NCI-H1417 treated with DMSO at 0.1 percent for 48 hours (cell line): Measurements from ENCODE around the gene CCT6B.
"Not testable (repeated sequence)": the region's sequence is repeated elsewhere in the genome, so short reads cannot be mapped to it uniquely, and the experiment has no call there.

ENCODE experiments used
- DNase-seq: peaks from one replicate; lab custom pipeline; 2025; lab: John Stamatoyannopoulos, UW

Gene CCT6B

GRCh38 chr17:34961093-34961911 lies at the start of gene CCT6B, which contains the start of gene ZNF830:
Gene CCT6B, minus strand, starts transcription at chr17:34961460. Its CDS starts 67 bp downstream, at chr17:34961393.
Gene ZNF830, plus strand, starts transcription at chr17:34961540. Its CDS starts 27 bp downstream, at chr17:34961567.
- peak; percentile 79 for DNase-seq

DNA sequence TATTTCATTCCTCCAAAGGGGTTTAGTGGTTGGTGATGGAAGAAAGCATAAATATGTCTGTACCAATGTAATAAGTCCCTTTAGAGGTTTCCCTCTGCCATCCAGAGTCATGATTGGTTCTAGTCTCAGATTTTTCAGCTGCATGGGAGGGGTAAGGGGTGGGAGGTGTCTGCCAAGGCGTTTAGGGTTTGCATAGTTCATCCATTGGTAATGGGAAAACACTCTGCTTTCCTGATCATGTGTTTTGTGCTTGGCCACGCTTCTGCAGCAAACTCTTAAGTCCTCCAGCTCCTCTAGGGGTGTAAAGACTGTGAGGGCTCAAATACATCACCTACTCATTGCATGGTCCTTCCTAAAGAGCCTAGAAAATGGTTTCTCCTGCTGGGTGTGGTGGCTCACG lies 48.8 kb upstream of the CCT6B start:
- DNase-seq: no peak

DNA sequence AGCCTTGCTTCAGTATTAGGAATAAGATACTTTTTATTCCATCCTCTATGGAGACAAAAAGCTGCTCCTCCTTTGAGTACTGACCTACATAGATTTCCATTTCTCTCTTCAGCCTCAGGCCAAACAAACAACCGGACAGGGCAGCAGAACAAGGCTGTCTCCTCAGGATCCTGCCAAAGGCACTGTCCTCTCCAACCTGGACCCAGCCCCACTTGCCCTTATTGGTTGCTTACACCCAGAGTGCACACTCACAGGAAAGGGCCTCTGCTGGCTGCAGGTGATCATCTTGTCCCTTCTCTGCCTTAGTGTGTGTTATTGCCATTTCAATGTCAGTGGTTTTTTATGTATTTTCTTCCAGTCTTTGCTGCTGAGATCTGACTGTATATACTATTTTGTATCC lies 45.7 kb upstream of the CCT6B start:
- DNase-seq: no peak

DNA sequence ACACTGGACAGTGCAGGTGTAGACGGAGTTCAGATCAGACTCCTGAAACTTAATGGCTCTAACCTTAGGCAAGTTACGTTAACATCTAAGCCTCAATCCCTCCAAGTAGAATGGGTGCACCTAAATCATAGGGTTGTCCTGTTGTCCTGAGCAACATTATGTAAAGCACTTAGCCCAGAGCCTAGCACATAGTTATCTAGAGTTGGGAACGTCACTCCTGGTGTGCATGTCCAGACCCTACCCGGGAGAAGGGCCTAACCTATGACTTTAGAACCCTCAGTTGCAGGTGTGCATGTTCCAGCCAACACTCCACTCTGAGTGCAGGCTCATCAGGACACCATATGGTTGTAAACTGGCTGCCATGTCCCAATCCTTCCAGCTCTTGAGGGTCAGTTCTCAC lies 45.1 kb upstream of the CCT6B start:
- no peak for DNase-seq

DNA sequence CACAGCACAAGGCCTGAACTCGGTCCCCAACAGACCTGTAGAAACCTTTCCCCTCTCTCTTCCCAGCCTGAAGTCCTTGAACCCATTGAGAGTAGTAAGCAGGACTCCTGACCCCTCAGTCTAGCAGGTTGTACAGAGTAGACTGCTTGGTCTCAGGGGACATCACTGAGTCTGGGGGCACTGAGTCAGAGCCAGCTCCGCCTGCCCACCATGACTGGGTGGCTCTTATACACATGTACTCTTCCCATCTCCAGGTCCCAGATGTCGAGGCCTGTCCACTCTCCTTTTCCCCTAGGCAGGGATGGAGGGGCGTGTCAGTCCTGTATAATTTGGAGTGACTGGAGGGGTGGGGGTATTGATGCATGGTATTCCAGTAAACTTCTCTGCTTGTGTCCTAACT lies 42.5 kb upstream of the CCT6B start:
- DNase-seq: no peak

- DNase-seq: no peak
These were observed 41.8 kb upstream of the CCT6B start for GRCh38 chr17:35002876-35003551.

DNA sequence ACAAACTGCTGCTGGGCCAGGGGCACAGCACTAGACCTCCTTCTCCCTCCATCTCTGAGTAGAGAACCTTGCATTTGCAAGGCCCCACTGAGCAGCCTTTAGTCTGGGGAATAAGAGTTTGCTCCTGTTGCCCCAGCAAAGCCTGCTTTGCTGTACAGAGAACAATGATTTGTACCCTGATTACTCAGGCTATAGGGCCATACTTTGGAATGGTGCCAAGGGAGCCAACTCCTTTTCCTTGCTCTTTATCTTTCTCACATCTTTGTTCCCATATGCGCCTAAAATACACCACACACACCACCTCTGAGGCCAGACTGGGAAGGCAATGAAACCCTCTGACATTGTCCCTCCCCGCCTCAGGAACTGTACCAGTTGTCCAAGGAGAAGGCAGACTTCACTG lies 40.3 kb upstream of the CCT6B start:
- DNase-seq: no peak

DNA sequence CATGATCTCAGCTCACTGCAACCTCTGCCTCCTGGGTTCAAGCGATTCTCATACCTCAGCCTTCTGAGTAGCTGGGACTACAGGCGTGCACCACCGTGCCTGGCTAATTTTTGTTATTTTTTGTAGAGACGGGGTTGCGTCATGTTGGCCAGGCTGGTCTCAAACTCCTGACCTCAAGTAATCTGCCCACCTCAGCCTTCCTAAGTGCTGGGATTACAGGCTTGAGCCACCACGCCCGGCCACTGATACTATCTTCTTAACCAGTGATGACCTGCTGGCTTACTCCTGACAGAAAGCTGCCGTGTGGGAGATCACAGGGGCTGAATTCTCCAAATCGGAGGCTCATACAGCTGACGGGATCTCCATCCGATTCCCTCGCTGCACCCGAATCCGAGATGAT lies 39.7 kb upstream of the CCT6B start:
- DNase-seq: not testable (repeated sequence)

DNA sequence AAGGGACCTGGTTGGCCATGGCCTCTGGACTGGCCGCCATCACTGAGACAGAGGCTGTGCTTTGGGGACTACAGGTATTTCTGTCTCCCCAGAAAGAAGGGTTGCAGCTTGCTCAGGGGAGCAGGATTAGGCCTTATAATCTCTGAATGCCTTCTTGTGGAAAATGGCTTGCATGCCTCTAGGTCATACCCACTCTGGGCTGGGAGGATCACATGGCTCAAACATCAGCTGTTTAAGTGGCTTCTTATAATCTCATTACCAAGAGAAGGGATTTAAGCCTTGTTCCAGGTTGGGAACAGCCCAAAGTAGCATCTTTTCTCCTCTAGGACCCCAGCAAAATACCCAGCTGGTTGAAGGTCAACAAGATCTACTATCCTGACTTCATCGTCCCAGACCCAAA lies 38.2 kb upstream of the CCT6B start:
- DNase-seq: no peak

DNA sequence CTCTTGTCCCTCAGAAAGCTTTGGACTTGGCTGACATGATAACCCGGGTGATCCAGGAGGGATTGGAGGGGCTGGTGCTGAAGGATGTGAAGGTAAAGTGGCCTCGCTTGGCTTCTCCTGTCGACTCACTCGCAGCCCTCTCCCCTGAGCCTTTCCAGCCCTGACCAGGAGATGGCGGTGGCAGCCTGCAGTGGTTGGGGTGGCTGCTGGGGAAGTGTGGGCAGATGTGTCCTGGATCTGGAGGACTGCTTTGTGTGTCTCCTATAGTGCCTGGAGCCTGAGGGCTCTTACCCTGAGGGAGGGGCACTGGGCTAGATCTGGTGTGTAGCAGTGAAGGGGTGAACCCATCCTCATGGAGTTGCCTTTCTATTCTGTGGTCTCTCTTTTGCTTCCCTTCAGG lies 36.9 kb upstream of the CCT6B start:
- DNase-seq: no peak

- DNase-seq: no peak
These were observed 36.1 kb upstream of the CCT6B start for GRCh38 chr17:34997355-34997862.

DNA sequence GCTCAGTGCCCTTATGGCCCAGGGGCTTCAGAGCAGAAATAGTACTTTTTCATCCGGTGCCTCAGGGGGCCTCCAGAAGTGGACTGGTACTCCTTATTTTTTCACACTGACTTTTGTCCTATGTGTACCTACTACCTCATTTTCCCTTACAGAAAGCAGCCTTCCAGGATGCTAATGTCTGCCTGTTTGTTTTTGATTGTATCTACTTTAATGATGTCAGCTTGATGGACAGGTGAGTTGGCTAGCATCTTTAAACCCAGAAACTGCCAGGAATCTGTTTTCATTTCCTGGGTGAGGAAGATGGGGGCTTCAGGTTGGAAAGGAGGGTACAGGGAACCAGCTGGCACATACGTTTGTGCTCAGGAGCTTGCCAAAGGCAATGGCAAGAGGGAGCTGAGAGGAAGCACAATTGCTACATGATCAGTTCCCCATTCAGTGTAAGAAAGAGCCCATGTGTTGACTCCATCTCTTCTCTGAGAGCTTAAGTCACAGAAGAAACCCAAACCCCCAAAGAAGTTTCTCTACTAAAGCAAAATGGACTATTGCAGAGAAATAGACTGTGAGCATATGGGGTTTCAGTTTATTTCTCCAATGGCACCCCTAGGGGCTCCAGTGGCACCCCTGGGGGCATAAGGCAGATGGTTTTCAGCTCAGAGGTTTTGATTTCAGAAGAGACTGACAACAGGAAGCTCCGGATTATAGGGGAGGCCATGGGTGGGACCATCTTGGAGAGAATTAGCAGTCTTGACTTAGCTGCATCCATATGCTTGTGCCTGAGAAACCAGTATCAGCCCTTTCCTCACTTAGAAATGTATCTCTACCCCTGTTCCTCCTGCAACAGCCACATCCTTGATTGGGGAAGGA lies 35.4 kb upstream of the CCT6B start:
- DNase-seq: no peak

DNA sequence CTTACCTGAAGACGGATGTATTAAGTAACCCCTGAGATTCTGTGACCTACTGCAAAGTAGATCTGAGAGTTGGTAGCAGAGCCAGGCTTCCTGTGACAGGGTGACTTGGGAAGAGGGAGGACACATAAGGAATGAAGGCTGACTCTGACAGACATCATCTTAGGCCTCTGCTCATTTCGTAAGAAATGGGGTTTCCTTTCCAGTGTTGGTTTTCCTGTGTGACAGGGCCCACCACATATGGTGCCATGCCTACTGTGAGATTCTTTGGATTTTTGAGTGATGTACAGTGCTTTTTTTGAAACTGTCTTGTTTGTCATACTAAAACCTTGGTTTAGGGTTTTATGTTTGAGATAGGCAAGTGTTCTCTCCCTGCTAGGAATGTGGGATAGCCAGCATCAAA lies 31.8 kb upstream of the CCT6B start:
- no peak for DNase-seq

GRCh38 chr17:34991606-34992005 lies 30.3 kb upstream of the CCT6B start:
- DNase-seq: no peak

GRCh38 chr17:34990921-34991365 lies 29.7 kb upstream of the CCT6B start:
- DNase-seq: no peak

- no peak for DNase-seq
These were observed 28.2 kb upstream of the CCT6B start for GRCh38 chr17:34989473-34989872.

- no peak for DNase-seq
These were observed 27.4 kb upstream of the CCT6B start for GRCh38 chr17:34988644-34989043.

- DNase-seq: no peak
These were observed 26.0 kb upstream of the CCT6B start for GRCh38 chr17:34987232-34987631.

DNA sequence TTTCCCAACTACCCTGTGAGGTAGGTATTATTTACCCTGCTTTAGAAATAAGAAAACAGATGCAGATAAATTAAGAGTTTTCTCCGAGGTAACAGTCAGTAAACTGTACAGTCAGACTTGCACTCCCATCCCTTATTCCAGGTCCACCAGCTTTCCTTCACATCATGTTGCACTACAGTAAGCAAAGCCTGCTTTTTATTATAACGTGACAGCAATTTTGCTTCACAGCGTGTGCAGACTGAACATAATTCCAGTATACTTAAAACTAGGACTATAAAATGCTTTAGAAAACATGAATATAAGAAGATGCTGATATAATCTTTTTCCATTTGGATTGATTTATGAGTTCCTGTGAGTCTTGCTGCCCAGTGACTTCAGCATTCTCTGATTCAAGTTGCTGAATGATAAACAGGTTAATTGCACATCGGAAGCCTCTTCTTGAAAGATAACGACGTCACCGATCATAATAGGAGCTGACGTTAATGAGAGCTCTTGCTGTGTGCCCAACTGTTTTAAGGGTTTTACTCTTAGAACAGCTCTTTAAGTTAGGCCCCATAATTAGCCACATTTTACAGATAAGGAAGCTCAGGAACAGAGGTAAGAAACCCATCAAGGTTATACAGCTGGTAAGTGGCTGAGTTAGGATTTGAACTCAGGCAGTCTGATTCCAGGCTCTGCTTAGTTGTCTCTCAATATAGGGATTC lies 20.4 kb upstream of the CCT6B start:
- DNase-seq: no peak

DNA sequence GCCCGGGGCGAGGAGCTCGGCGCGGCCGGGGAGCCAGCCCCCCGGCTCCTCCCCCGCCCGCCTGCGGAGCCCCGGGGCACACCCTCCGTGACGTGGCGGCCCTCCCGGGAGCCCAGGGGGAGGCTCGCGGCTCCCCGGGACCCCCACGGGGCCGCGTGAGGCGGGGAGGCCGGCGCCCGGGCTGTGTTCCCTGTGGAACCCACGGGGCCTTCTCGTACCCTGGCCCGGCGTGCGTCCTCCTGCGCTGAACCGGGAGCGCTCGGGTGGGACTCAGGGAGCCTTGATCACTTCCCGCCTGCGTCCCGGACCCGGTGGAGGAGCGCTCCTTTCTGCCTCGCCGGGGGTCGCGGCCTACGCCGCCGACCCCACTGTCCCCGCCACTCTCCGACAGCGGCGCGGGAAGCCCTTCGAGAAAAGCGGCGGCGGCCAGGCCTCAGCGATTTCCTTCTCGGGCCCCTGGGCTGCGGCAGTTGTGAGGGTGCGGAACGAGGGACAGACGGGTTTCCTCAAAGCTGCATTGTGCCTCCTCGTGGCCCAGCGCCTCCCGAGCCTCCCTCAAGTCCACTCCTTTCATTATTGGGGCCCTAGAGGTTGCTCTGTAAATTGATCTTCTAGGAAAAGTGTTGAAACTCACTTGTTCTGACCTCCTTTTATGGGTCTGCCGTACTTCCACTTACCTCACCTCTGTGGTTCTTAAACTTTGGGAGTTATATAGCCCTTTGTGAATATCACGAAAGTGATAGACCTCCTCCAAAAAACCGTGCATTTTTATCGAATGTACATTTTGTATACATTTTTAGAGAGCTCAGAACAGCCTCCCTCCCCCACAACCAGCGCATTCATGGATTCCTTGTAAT lies 19.6 kb upstream of the CCT6B start:
- no peak for DNase-seq

DNA sequence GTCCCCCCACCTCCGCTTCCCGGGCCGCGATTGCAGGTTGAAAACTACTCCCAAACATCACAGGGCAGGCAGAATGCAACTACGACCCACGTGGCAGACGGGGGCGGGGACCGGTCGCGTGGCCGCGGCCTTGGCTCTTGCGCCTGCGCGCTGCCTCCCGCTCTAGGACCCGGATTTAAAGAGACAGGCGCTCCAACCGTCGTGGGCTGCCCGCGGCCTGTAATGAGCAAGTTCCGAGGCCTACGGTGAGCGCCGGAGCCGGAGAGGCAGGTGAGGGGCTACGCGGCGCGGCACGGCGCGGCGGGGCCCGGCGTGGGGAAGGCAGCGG lies 19.1 kb upstream of the CCT6B start, which contains the start of gene LIG3:
Gene LIG3 (plus strand): TSS at position 160 of the 328 bp plus-strand sequence. CDS start 2,494 bp downstream, outside the sequence.
- DNase-seq: peak; percentile 72
